HAP-1 (cell line): ENCODE measurements around the gene PTPN4.

Experiments used
- DNase-seq, 2 experiments: peaks; one replicate each; pipeline ENCODE4 v3.0.0-alpha.2; 2016 to 2020; ENCODE audit warnings: low spot score in 2 of 2
- H3K27me3 ChIP-seq: fragments of 250-450 bp; sonication (Bioruptor Pico); 2 replicates; pipeline ENCODE4 v1.5.1; 2020; ENCODE audit warnings: low read depth, mild to moderate bottlenecking, moderate library complexity
- H3K36me3 ChIP-seq: fragments of 250-450 bp; sonication (Bioruptor Pico); replicated peaks from 2 replicates; pipeline ENCODE4 v1.5.1; 2020; ENCODE audit warnings: mild to moderate bottlenecking
- H3K4me1 ChIP-seq: fragments of 250-450 bp; sonication (Bioruptor Pico); 2 replicates; pipeline ENCODE4 v1.5.1; 2020; ENCODE audit warnings: mild to moderate bottlenecking
- H3K4me3 ChIP-seq: fragments of 250-450 bp; sonication (Bioruptor Pico); 2 replicates; pipeline ENCODE4 v1.5.1; 2020; ENCODE audit warnings: mild to moderate bottlenecking, moderate library complexity
- H3K9me3 ChIP-seq: fragments of 250-450 bp; sonication (Bioruptor Pico); 2 replicates; pipeline ENCODE4 v1.5.1; 2020; ENCODE audit warnings: mild to moderate bottlenecking, moderate library complexity
- in situ Hi-C: fragments of 300-500 bp; cut with MboI; formaldehyde crosslinking; loops from 3 replicates; pipeline ENCODE4 v1.14.3; 2020; ENCODE audit warnings: low sequenced_read_pairs, inconsistent platforms, mixed read lengths

PTPN4 gene, protein sequence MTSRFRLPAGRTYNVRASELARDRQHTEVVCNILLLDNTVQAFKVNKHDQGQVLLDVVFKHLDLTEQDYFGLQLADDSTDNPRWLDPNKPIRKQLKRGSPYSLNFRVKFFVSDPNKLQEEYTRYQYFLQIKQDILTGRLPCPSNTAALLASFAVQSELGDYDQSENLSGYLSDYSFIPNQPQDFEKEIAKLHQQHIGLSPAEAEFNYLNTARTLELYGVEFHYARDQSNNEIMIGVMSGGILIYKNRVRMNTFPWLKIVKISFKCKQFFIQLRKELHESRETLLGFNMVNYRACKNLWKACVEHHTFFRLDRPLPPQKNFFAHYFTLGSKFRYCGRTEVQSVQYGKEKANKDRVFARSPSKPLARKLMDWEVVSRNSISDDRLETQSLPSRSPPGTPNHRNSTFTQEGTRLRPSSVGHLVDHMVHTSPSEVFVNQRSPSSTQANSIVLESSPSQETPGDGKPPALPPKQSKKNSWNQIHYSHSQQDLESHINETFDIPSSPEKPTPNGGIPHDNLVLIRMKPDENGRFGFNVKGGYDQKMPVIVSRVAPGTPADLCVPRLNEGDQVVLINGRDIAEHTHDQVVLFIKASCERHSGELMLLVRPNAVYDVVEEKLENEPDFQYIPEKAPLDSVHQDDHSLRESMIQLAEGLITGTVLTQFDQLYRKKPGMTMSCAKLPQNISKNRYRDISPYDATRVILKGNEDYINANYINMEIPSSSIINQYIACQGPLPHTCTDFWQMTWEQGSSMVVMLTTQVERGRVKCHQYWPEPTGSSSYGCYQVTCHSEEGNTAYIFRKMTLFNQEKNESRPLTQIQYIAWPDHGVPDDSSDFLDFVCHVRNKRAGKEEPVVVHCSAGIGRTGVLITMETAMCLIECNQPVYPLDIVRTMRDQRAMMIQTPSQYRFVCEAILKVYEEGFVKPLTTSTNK

DNA sequence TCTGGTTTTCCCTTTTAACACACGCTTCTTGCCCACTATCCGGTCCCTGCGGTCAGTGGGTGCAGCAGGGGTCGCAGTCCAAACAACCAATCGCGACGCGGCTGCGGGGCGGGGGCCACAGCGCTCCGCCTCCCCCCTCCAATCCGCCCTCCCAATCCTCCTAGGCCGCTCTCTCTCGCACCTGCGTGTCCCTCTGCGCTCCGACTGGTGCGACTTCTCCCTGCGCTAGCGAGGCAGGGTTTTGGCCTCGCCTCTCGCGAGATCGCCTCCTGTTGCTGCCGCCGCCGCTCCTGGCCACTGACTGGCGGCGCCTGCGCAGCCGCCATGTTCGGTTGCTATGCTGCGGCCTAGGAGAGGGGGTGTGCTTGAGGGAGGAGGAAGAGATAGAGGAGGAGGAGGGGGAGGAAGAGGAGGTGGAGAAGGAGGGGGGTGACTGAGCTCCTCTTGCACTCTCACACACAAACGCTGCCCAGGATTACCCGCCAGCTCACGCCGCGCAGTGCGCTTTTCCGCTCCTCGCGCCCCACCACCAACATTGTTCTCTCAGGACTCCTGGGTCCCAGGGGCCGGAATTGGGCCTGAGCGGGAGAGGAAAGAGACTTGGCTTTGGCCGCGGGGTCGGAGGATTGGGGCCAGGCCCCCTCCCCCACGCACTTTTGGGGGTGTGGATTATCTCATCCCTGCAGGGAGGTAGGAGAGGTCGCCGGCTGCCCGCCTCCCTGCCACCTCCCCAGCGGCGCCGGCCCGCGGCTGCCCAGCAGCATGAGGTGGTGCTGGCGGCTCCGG lies at the start of gene PTPN4:
PTPN4 (plus strand) TSS at position 472 of the 786 bp plus-strand sequence. CDS start 49,932 bp downstream, outside the sequence.
- H3K4me1 ChIP-seq: peaks cover 13% of the 10 kb centered on the region
- H3K9me3 ChIP-seq: no peaks in the 10 kb centered on the region
- DNase-seq: peak; percentile 97 to 98
- H3K36me3 ChIP-seq: no peaks in the 10 kb centered on the region
- H3K27me3 ChIP-seq: no peaks in the 10 kb centered on the region
- in situ Hi-C loops: no loop called here
- H3K4me3 ChIP-seq: peak within 1 kb of the TSS; percentile 73

- H3K27me3 ChIP-seq: peaks cover 3% of the 10 kb centered on the region; the same call in 1 of the 2 replicates
- H3K36me3 ChIP-seq: no peaks in the 10 kb centered on the region
- in situ Hi-C loops: no loop called here
- no peak for DNase-seq
- H3K4me3 ChIP-seq: no peak overlapping the region
- no peaks in the 10 kb centered on the region for H3K9me3 ChIP-seq
- no peaks in the 10 kb centered on the region for H3K4me1 ChIP-seq
Observed at GRCh38 chr2:119710281-119710680, 49.4 kb upstream of the PTPN4 start.

DNA sequence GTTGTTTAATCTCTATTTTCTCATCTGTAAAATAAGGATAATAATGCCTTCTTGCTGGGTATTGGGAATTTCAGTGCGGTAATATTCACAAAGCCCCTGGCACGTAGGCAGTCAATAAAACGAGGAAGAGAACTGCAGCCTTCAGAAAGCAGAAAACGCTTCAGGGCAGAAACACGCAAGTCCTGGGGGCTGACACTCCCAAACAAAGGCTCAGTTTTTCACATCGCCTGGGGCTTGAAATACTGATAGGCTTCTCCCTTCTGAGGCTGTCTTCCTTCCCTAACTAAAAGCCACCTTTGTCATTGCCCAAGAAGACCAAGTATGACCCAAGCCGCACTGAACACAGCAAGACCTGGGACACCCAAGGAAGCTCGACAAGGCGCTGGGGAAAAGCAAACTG lies 48.4 kb upstream of the PTPN4 start:
- in situ Hi-C loops: no loop called here
- no peak for DNase-seq
- Histone ChIP-seq H3K4me3 (no peak overlapping the region), H3K27me3 (peaks cover 3% of the 10 kb centered on the region), H3K36me3 (no peaks in the 10 kb centered on the region), H3K9me3 (no peaks in the 10 kb centered on the region), H3K4me1 (no peaks in the 10 kb centered on the region)

DNA sequence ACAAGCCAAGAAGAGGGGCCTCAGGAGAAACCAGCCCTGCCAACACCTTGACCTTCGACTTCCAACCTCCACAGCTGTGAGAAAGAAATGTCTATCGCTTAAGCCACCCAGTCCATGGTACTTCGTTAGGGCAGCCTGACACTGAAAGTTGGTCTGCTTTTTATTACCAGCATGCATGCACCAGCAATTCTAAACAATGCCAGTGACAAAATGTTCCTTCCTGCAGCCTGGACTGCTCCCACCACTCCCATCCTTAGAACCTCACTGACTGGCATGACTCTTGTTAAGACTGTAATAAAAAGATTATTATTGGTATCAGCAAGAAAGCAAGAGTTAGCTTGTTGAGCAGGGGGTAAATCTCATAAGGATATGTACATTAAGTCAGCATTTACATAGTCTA lies 47.2 kb upstream of the PTPN4 start:
- Histone ChIP-seq H3K4me3 (no peak overlapping the region), H3K9me3 (no peaks in the 10 kb centered on the region), H3K36me3 (no peaks in the 10 kb centered on the region), H3K4me1 (no peaks in the 10 kb centered on the region), H3K27me3 (peaks cover 6% of the 10 kb centered on the region)
- in situ Hi-C loops: no loop called here
- DNase-seq: no peak

GRCh38 chr2:119713819-119714490 lies 45.8 kb upstream of the PTPN4 start:
- Histone ChIP-seq H3K4me1 (no peaks in the 10 kb centered on the region), H3K9me3 (no peaks in the 10 kb centered on the region), H3K27me3 (peaks cover 6% of the 10 kb centered on the region), H3K4me3 (no peak overlapping the region), H3K36me3 (no peaks in the 10 kb centered on the region)
- no peak for DNase-seq
- in situ Hi-C loops: no loop called here

GRCh38 chr2:119715409-119716283 lies 44.1 kb upstream of the PTPN4 start:
- in situ Hi-C loops: no loop called here
- Histone ChIP-seq H3K27me3 (peaks cover 6% of the 10 kb centered on the region), H3K4me3 (no peak overlapping the region), H3K36me3 (no peaks in the 10 kb centered on the region), H3K4me1 (no peaks in the 10 kb centered on the region), H3K9me3 (no peaks in the 10 kb centered on the region)
- no peak for DNase-seq

- H3K4me1 ChIP-seq: no peaks in the 10 kb centered on the region
- H3K36me3 ChIP-seq: no peaks in the 10 kb centered on the region
- no peak for DNase-seq
- in situ Hi-C loops: no loop called here
- no peak overlapping the region for H3K4me3 ChIP-seq
- no peaks in the 10 kb centered on the region for H3K9me3 ChIP-seq
- H3K27me3 ChIP-seq: peaks cover 6% of the 10 kb centered on the region
Observed at GRCh38 chr2:119716284-119716672, 43.4 kb upstream of the PTPN4 start.

DNA sequence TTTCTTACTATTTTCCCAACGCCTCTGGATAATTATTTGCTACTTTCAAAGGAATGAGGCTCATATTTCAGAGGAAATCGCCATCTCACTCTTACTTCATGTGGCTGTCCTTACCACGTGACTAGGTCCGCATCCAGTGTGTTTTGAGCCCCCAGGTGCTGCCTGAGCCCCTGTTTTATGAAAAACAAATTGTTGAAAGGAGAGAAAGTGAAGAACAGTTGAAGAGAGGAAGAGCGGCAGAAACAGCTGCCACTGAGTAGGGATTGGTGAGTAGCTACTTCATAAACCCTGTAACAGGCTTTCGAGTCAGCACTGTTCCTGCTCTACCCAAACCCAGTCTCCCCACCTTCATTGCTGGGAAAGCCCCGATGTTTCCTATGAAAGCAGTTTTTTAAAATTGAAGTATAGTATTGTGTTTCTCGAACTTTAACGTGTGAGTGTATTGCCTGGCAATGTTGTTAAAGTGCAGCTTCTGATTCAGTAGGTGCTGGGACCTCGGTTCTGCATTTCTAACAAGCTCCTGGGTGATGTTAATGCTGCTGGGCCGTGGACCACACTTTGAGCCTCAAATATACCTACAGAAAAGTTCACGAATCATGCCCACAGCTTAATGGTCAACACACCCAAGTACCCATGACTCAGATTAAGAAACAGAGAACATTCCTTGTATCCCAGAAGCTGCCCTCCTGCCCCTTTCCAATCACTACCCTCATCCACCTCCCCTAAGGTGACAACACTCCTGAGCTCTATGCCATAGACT lies 41.0 kb upstream of the PTPN4 start:
- DNase-seq: no peak
- no peaks in the 10 kb centered on the region for H3K4me1 ChIP-seq
- H3K36me3 ChIP-seq: no peaks in the 10 kb centered on the region
- peaks cover 5% of the 10 kb centered on the region for H3K27me3 ChIP-seq
- no peaks in the 10 kb centered on the region for H3K9me3 ChIP-seq
- H3K4me3 ChIP-seq: no peak overlapping the region
- in situ Hi-C loops: no loop called here

DNA sequence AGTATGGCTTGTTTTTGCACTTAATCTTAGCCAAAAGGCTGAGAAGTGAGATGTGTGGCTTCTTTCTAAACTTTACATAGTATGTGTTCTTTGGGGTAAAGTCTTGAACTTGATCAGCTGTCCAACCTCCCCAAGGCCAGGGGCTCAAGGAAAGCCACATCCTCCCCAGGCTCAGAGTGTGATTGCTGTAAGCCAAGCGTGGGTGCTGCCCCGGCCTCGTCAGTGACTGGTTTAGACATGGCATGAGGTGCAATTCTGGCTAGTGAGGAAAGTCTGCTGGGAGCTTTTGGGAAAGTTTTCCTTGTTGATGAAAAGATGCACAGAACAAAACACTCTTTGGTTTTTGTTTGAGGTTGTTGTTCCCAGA lies 40.5 kb upstream of the PTPN4 start:
- in situ Hi-C loops: no loop called here
- peaks cover 3% of the 10 kb centered on the region; the same call in 1 of the 2 replicates for H3K27me3 ChIP-seq
- DNase-seq: no peak
- no peak overlapping the region for H3K4me3 ChIP-seq
- H3K36me3 ChIP-seq: no peaks in the 10 kb centered on the region
- H3K9me3 ChIP-seq: no peaks in the 10 kb centered on the region
- no peaks in the 10 kb centered on the region for H3K4me1 ChIP-seq

GRCh38 chr2:119721043-119721442 lies 38.7 kb upstream of the PTPN4 start:
- Histone ChIP-seq H3K27me3 (peaks cover 3% of the 10 kb centered on the region; the same call in 1 of the 2 replicates), H3K4me3 (no peak overlapping the region)
- in situ Hi-C loops: no loop called here

DNA sequence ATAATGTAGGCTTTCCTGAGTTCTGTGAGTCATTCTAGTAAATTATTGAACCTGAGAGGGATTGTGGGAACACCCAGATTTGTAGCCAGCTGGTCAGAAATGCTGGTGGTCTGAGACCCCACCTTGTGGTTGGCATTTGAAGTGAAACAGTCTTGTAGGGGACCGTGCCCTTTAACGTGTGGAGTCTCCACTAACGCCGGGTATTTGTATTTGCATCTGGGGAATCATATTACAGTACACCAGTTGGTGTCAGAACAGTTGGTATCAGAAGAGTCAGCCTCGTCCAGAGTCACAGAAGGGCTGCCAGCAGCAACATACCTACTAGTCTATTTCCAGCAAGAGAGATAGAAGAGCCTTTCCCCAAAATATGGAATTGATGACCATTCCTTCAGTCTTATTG lies 38.3 kb upstream of the PTPN4 start:
- Histone ChIP-seq H3K36me3 (no peaks in the 10 kb centered on the region), H3K27me3 (peaks cover 2% of the 10 kb centered on the region; the same call in 1 of the 2 replicates), H3K9me3 (no peaks in the 10 kb centered on the region), H3K4me3 (no peak overlapping the region), H3K4me1 (no peaks in the 10 kb centered on the region)
- no peak for DNase-seq
- in situ Hi-C loops: no loop called here

More at GRCh38 chr2:119721043-119721442, 38.7 kb upstream of the PTPN4 start:
- Histone ChIP-seq H3K36me3 (no peaks in the 10 kb centered on the region), H3K9me3 (no peaks in the 10 kb centered on the region), H3K4me1 (no peaks in the 10 kb centered on the region)
- DNase-seq: no peak

DNA sequence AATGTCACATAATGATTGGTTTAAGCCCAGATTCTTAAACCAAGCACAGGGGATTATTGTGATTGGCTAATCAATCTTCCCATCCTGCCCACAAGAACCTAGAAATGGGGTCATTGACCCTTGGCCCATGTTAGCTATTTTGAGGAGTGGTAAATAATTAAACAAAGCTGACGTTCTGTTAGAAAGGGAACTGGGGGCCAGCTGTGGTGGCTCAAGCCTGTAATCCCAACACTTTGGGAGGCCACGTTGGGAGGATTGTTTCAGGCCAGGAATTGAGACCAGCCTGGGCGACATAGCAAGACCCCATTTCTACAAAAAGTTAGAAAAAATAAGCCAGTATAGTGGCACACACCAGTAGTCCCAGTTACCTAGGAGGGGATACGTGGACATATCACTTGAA lies 37.8 kb upstream of the PTPN4 start:
- in situ Hi-C loops: no loop called here
- Histone ChIP-seq H3K4me3 (no peak overlapping the region), H3K4me1 (no peaks in the 10 kb centered on the region), H3K36me3 (no peaks in the 10 kb centered on the region), H3K9me3 (no peaks in the 10 kb centered on the region), H3K27me3 (no peaks in the 10 kb centered on the region)
- DNase-seq: no peak
